SK-N-SH treated with all-trans-retinoic acid at 6 μM for 48 hours (cell line): ENCODE results near the gene OR51E2.

Experiments
- ATAC-seq: fragments of 200-7000 bp; cut with Tn5 transposase; 3 replicates; pipeline ENCODE4 v1.9.1; 2020; ENCODE audit warnings: mild to moderate bottlenecking, moderate library complexity
- BACH2 ChIP-seq: fragments of 250-450 bp; sonication (Bioruptor Pico); IDR thresholded peaks from 2 replicates; pipeline ENCODE4 v1.9.0; 2021; ENCODE audit warnings: mild to moderate bottlenecking, borderline replicate concordance
- CSDC2 ChIP-seq: fragments of 250-450 bp; sonication (Bioruptor Pico); IDR thresholded peaks from 2 replicates; pipeline ENCODE4 v1.5.0; 2020; ENCODE audit warnings: mild to moderate bottlenecking, moderate library complexity
- GLIS3 ChIP-seq: fragments of 250-450 bp; sonication (Bioruptor Pico); IDR thresholded peaks from 2 replicates; pipeline ENCODE4 v1.5.0; 2020; ENCODE audit warnings: mild to moderate bottlenecking, moderate library complexity
- ISL1 ChIP-seq: fragments of 250-450 bp; sonication (Bioruptor Pico); IDR thresholded peaks from 2 replicates; pipeline ENCODE4 v2.1.2; 2022; ENCODE audit warnings: mild to moderate bottlenecking, moderate library complexity
- OSR1 ChIP-seq: fragments of 250-450 bp; sonication (Bioruptor Pico); IDR thresholded peaks from 2 replicates; pipeline ENCODE4 v1.8.0; 2022; ENCODE audit warnings: moderate library complexity, mild to moderate bottlenecking, inconsistent platforms
- PPARA ChIP-seq: fragments of 250-450 bp; sonication (Bioruptor Pico); IDR thresholded peaks from 2 replicates; pipeline ENCODE4 v1.5.0; 2020; ENCODE audit warnings: mild to moderate bottlenecking, borderline replicate concordance
- SNAI2 ChIP-seq: fragments of 250-450 bp; sonication (Bioruptor Pico); IDR thresholded peaks from 2 replicates; pipeline ENCODE4 v1.5.0; 2020; ENCODE audit warnings: mild to moderate bottlenecking, moderate library complexity
- TCF4 ChIP-seq: fragments of 250-450 bp; sonication (Bioruptor Pico); IDR thresholded peaks from 2 replicates; pipeline ENCODE4 v1.8.0; 2021; ENCODE audit warnings: mild to moderate bottlenecking, moderate library complexity, borderline replicate concordance
- TOX ChIP-seq: fragments of 250-450 bp; sonication (Bioruptor Pico); IDR thresholded peaks from 2 replicates; pipeline ENCODE4 v1.8.0; 2021; ENCODE audit warnings: mild to moderate bottlenecking, moderate library complexity, borderline replicate concordance
- ZC3H10 ChIP-seq: fragments of 250-450 bp; sonication (Bioruptor Pico); IDR thresholded peaks from 2 replicates; pipeline ENCODE4 v1.5.1; 2021; ENCODE audit warnings: mild to moderate bottlenecking, moderate library complexity
- ZFP3 ChIP-seq: fragments of 250-450 bp; sonication (Bioruptor Pico); IDR thresholded peaks from 2 replicates; pipeline ENCODE4 v1.5.0; 2020; ENCODE audit warnings: mild to moderate bottlenecking, moderate library complexity
- ZNF565 ChIP-seq: fragments of 450-650 bp; formaldehyde crosslinking; conservative IDR thresholded peaks from 2 replicates; pipeline ENCODE4 v1.5.0; 2020; ENCODE audit warnings: low read depth, mild to moderate bottlenecking, moderate library complexity
- ZNF70 ChIP-seq: fragments of 450-650 bp; formaldehyde crosslinking; IDR thresholded peaks from 2 replicates; pipeline ENCODE4 v1.5.0; 2020; ENCODE audit warnings: mild to moderate bottlenecking, moderate library complexity
- TF ChIP-seq, protein P1 (sequence below): fragments of 250-450 bp; sonication (Bioruptor Pico); IDR thresholded peaks from 2 replicates; pipeline ENCODE4 v1.8.0; 2020; ENCODE audit warnings: mild to moderate bottlenecking, moderate library complexity, borderline replicate concordance
- TF ChIP-seq, protein P2 (sequence below): fragments of 250-450 bp; sonication (Bioruptor Pico); IDR thresholded peaks from 2 replicates; pipeline ENCODE4 v1.5.1; 2021; ENCODE audit warnings: mild to moderate bottlenecking, moderate library complexity
- TF ChIP-seq, protein P3 (sequence below): fragments of 250-450 bp; sonication (Bioruptor Pico); IDR thresholded peaks from 2 replicates; pipeline ENCODE4 v1.5.0; 2020; ENCODE audit warnings: mild to moderate bottlenecking, moderate library complexity
- TF ChIP-seq, protein P4 (sequence below): fragments of 250-450 bp; sonication (Bioruptor Pico); IDR thresholded peaks from 2 replicates; pipeline ENCODE4 v1.5.1; 2020; ENCODE audit warnings: low read depth, mild to moderate bottlenecking, moderate library complexity
- TF ChIP-seq, protein P5 (sequence below): fragments of 250-450 bp; sonication (Bioruptor Pico); IDR thresholded peaks from 2 replicates; pipeline ENCODE4 v1.8.0; 2021; ENCODE audit warnings: low read depth, mild to moderate bottlenecking, moderate library complexity, borderline replicate concordance

OR51E2 gene

DNA sequence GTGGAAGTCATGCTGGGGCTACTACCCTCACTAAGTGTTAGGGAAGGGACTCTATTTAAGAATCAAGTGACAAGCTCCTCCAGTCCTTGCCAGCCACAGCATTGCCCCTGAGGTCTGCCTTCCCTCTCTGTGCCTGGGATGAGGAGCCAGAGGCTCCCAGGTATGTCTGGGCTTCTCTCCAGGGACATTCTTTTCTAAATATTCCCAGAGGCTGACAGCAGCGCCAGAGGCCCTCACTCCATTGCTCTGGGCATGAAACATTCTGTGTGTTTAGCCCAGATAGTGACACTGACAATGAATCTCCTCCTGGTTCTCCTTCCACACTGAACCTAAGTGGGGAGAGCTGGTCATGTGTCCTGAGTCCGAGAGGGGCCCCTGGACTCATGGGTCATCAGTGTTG is 51.7 kb downstream of the OR51E2 start:
- no peak for TF ChIP-seq TOX (CRISPR knock-in tag)
- TF ChIP-seq PPARA (CRISPR knock-in tag), result no peak
- TF ChIP-seq SNAI2 (CRISPR knock-in tag), result no peak
- TF ChIP-seq OSR1 (CRISPR knock-in tag), result no peak
- no peak for TF ChIP-seq GLIS3 (CRISPR knock-in tag)
- TF ChIP-seq CSDC2 (CRISPR knock-in tag), result no peak
- TF ChIP-seq, protein P1, sequence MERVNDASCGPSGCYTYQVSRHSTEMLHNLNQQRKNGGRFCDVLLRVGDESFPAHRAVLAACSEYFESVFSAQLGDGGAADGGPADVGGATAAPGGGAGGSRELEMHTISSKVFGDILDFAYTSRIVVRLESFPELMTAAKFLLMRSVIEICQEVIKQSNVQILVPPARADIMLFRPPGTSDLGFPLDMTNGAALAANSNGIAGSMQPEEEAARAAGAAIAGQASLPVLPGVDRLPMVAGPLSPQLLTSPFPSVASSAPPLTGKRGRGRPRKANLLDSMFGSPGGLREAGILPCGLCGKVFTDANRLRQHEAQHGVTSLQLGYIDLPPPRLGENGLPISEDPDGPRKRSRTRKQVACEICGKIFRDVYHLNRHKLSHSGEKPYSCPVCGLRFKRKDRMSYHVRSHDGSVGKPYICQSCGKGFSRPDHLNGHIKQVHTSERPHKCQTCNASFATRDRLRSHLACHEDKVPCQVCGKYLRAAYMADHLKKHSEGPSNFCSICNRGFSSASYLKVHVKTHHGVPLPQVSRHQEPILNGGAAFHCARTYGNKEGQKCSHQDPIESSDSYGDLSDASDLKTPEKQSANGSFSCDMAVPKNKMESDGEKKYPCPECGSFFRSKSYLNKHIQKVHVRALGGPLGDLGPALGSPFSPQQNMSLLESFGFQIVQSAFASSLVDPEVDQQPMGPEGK (CRISPR knock-in tag), result no peak
- TF ChIP-seq ISL1 (CRISPR knock-in tag), result no peak
- TF ChIP-seq, protein P2, sequence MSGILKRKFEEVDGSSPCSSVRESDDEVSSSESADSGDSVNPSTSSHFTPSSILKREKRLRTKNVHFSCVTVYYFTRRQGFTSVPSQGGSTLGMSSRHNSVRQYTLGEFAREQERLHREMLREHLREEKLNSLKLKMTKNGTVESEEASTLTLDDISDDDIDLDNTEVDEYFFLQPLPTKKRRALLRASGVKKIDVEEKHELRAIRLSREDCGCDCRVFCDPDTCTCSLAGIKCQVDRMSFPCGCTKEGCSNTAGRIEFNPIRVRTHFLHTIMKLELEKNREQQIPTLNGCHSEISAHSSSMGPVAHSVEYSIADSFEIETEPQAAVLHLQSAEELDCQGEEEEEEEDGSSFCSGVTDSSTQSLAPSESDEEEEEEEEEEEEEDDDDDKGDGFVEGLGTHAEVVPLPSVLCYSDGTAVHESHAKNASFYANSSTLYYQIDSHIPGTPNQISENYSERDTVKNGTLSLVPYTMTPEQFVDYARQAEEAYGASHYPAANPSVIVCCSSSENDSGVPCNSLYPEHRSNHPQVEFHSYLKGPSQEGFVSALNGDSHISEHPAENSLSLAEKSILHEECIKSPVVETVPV (CRISPR knock-in tag), result no peak
- no peak for TF ChIP-seq ZNF565 (CRISPR knock-in tag)
- TF ChIP-seq TCF4 (CRISPR knock-in tag), result no peak

DNA sequence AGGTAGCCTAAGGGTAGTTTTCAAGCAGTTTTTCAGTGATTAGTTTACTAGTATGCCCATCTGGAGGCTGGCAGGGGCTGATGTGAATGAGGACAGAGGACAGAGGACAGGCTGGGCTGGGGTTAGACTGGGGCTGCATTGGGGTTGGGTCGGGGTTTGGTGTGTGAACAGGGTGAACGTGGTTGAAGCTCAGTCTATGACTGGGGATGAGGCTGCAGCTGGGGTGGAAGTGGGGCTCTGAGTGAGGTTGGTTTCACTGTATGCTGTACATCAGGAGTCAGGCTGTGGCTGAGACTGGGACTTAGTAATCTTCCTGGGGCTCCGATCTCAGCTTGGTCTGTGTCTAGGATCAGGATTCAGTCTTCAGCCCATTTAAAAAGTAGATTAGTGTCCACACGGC is 53.4 kb downstream of the OR51E2 start:
- ATAC-seq, result no peak
- TF ChIP-seq BACH2 (no peak), CSDC2 (CRISPR knock-in tag) (no peak)

More for the DNA sequence above, 51.7 kb downstream of the OR51E2 start:
- no peak for ATAC-seq

DNA sequence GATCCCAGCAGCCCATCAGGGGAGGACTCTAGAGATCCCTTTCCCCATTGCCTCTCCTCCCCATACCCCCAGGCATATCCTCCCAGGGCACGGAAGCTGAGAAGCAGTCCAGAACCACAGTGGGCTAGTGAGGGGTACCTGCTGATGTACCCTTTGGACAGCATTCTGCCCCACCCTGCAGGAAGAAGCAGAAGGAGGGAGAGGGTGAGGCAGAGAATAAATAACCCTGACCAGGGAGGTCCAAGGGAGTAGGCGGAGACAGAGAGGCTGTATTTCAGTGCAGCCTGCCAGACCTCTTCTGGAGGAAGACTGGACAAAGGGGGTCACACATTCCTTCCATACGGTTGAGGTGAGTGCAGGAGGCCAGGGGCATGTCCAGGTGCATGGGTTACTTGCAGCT is 54.0 kb downstream of the OR51E2 start, which contains the start of gene OR51E1:
Gene OR51E1, plus strand, starts transcription at position 301 of the 400 bp plus-strand sequence. CDS start 8,545 bp downstream, outside the sequence.
- no peak for ATAC-seq
- TF ChIP-seq ZNF70 (CRISPR knock-in tag) (no peak), PPARA (CRISPR knock-in tag) (no peak), TCF4 (CRISPR knock-in tag) (no peak), ZC3H10 (CRISPR knock-in tag) (no peak), ISL1 (CRISPR knock-in tag) (no peak)
- TF ChIP-seq, protein P3, sequence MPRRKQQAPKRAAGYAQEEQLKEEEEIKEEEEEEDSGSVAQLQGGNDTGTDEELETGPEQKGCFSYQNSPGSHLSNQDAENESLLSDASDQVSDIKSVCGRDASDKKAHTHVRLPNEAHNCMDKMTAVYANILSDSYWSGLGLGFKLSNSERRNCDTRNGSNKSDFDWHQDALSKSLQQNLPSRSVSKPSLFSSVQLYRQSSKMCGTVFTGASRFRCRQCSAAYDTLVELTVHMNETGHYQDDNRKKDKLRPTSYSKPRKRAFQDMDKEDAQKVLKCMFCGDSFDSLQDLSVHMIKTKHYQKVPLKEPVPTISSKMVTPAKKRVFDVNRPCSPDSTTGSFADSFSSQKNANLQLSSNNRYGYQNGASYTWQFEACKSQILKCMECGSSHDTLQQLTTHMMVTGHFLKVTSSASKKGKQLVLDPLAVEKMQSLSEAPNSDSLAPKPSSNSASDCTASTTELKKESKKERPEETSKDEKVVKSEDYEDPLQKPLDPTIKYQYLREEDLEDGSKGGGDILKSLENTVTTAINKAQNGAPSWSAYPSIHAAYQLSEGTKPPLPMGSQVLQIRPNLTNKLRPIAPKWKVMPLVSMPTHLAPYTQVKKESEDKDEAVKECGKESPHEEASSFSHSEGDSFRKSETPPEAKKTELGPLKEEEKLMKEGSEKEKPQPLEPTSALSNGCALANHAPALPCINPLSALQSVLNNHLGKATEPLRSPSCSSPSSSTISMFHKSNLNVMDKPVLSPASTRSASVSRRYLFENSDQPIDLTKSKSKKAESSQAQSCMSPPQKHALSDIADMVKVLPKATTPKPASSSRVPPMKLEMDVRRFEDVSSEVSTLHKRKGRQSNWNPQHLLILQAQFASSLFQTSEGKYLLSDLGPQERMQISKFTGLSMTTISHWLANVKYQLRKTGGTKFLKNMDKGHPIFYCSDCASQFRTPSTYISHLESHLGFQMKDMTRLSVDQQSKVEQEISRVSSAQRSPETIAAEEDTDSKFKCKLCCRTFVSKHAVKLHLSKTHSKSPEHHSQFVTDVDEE (CRISPR knock-in tag), result no peak
- TF ChIP-seq, all 23 proteins: peak for 0

DNA sequence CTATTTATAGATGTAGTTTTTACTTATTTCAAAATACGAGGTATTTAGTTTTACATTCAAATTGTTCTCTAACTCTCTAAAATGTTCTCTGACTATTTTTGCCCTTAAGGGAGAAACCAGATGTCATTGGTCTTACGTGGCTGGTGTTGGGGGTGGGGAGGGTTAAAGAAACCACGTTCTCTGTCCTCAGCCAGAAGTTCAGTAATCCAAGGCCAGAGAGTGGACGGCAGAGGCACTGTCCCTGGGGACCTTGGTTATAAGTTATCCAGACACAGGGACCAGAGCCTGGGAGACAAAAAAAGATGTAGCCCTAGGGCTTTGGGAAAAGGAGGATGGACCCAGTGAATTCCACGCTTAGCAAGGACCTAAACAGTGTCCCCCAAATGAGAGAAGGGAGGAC is 54.6 kb downstream of the OR51E2 start:
- no peak for ATAC-seq
- TF ChIP-seq SNAI2 (CRISPR knock-in tag), result no peak
- TF ChIP-seq, protein P4, sequence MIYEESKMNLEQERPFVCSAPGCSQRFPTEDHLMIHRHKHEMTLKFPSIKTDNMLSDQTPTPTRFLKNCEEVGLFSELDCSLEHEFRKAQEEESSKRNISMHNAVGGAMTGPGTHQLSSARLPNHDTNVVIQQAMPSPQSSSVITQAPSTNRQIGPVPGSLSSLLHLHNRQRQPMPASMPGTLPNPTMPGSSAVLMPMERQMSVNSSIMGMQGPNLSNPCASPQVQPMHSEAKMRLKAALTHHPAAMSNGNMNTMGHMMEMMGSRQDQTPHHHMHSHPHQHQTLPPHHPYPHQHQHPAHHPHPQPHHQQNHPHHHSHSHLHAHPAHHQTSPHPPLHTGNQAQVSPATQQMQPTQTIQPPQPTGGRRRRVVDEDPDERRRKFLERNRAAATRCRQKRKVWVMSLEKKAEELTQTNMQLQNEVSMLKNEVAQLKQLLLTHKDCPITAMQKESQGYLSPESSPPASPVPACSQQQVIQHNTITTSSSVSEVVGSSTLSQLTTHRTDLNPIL (CRISPR knock-in tag), result no peak
- TF ChIP-seq, protein P1 (CRISPR knock-in tag), result no peak
- TF ChIP-seq, protein P5, sequence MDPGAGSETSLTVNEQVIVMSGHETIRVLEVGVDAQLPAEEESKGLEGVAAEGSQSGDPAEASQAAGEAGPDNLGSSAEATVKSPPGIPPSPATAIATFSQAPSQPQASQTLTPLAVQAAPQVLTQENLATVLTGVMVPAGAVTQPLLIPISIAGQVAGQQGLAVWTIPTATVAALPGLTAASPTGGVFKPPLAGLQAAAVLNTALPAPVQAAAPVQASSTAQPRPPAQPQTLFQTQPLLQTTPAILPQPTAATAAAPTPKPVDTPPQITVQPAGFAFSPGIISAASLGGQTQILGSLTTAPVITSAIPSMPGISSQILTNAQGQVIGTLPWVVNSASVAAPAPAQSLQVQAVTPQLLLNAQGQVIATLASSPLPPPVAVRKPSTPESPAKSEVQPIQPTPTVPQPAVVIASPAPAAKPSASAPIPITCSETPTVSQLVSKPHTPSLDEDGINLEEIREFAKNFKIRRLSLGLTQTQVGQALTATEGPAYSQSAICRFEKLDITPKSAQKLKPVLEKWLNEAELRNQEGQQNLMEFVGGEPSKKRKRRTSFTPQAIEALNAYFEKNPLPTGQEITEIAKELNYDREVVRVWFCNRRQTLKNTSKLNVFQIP, result no peak
- TF ChIP-seq GLIS3 (CRISPR knock-in tag), result no peak
- no peak for TF ChIP-seq ZFP3 (CRISPR knock-in tag)
- no peak for TF ChIP-seq TOX (CRISPR knock-in tag)
- no peak for TF ChIP-seq OSR1 (CRISPR knock-in tag)
- no peak for TF ChIP-seq ZNF70 (CRISPR knock-in tag)
